Suprapubic skin (tissue), 4 donors: ENCODE results near the gene CACNA2D4.

Source experiments
- CTCF ChIP-seq, 2 donors: fragments of 200-600 bp in 1 of 2; fragments of 450-650 bp in 1 of 2; sonication (generic) in 1 of 2; IDR thresholded peaks; one replicate each; pipeline ENCODE4 v1.5.1; 2016 to 2019; ENCODE audit warnings: antibody characterized with exemption in 2 of 2, mild to moderate bottlenecking in 1 of 2, moderate library complexity in 1 of 2
- EP300 ChIP-seq: sonication (generic); formaldehyde crosslinking; IDR thresholded peaks from one replicate; pipeline ENCODE4 v1.6.1; 2017; ENCODE audit warnings: antibody characterized with exemption
- POLR2A ChIP-seq, 2 donors: fragments of 450-650 bp; IDR thresholded peaks; one replicate each; pipeline ENCODE4 v1.6.1; 2017; ENCODE audit warnings: antibody characterized with exemption in 2 of 2, mild to moderate bottlenecking in 2 of 2, moderate library complexity in 2 of 2
- POLR2AphosphoS5 ChIP-seq, 3 donors: sonication (generic); formaldehyde crosslinking; IDR thresholded peaks; one replicate each; pipeline ENCODE4 v1.6.1; 2017; ENCODE audit warnings: antibody characterized with exemption in 3 of 3

DNA sequence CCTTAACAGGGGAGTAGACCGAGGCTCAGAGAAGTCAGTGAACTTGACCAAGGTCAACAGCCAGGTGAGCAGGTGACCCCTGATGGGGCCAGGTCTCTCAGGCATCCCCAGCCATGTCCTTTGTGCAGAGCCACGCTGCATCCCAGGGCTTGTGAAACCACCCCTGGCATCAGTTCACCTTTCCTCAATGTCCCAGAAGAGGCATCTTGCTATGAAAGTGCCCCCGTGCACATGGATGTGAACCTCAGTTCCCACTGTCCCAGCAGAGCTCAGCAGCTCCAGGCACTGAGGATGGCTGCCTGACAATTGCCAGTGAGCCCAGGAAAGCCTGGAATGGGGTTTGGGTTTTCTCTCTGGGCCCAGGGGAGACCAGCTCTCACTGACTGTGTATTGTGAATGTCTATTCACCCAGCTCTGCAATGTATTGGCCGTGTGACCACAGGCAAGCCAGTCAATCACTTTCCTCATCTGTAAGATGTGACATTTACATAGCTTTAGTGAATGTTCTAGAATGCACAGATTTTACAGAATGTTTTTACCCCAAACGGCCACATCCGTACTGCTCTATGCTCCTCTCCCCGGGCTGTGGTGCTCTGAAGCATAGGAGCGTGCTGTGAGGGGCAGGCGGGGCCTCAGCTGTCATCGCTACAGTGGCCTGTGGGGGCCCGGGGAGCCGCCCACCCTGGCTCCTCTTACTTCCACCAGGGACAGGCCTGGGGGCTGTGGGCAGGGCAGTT is 4.9 kb downstream of the CACNA2D4 start:
- TF ChIP-seq EP300 (no peak), CTCF (IDR thresholded peaks at IDR 0.05) (no peak), POLR2A (IDR thresholded peaks at IDR 0.05) (no peak), POLR2AphosphoS5 (IDR thresholded peaks at IDR 0.05) (no peak)
